Keratinocyte (primary cell): ENCODE results near the gene MDGA2. TPM values are rescaled to one million over a fixed set of nuclear protein-coding genes. Genes with fewer than 3 reads are reported as not detected.

ENCODE experiments used
- DNase-seq: peaks from one replicate; pipeline ENCODE4 v3.0.0-alpha.2; 2011; ENCODE audit warnings: low read depth, missing footprints, low spot score
- FAIRE-seq: peaks from 2 replicates; lab custom pipeline; 2011; peaks lifted over from hg19 to GRCh38; lab: Jason Lieb, UNC
- H2AFZ ChIP-seq: 2 replicates; pipeline ENCODE4 v1.6.0; 2012; ENCODE audit warnings: low read length, control low read depth, inconsistent platforms; ENCODE audit not compliant: control insufficient read depth
- H3K27ac ChIP-seq: 2 replicates; pipeline ENCODE4 v1.5.1; 2011; ENCODE audit warnings: low read length; ENCODE audit not compliant: control insufficient read depth, insufficient read depth
- H3K27me3 ChIP-seq: 3 replicates; pipeline ENCODE4 v1.6.0; 2011; ENCODE audit warnings: low read length; ENCODE audit not compliant: control insufficient read depth, insufficient read depth; ENCODE audit errors: extremely low read depth
- H3K36me3 ChIP-seq, 2 experiments: 2 replicates in 1 of 2; 3 replicates in 1 of 2; pipeline ENCODE4 v1.5.1; 2011; ENCODE audit warnings: low read length in 2 of 2, mild to moderate bottlenecking in 1 of 2; ENCODE audit not compliant: control insufficient read depth in 2 of 2, insufficient read depth in 2 of 2; ENCODE audit errors: extremely low read depth in 1 of 2
- H3K4me1 ChIP-seq: 3 replicates; pipeline ENCODE4 v1.5.1; 2011; ENCODE audit warnings: low read length; ENCODE audit not compliant: control insufficient read depth, insufficient read depth; ENCODE audit errors: extremely low read depth
- H3K4me2 ChIP-seq: 3 replicates; pipeline ENCODE4 v1.6.0; 2011; ENCODE audit warnings: low read depth, low read length; ENCODE audit not compliant: control insufficient read depth, insufficient read depth; ENCODE audit errors: extremely low read depth
- H3K4me3 ChIP-seq, 3 experiments: fragments of 200-600 bp in 1 of 3; sonication (generic) in 1 of 3; 2 replicates in 2 of 3; 3 replicates in 1 of 3; pipeline ENCODE4 v1.5.1; 2011 to 2016; ENCODE audit warnings: low read length in 3 of 3, mild to moderate bottlenecking in 3 of 3, control low read depth in 2 of 3, inconsistent platforms in 1 of 3, low read depth in 1 of 3, mixed read lengths in 1 of 3, mixed run types in 1 of 3, moderate library complexity in 1 of 3; ENCODE audit not compliant: control insufficient read depth in 2 of 3, insufficient read depth in 2 of 3; ENCODE audit errors: extremely low read depth in 1 of 3
- H3K79me2 ChIP-seq: 2 replicates; pipeline ENCODE4 v1.6.0; 2012; ENCODE audit warnings: low read length; ENCODE audit not compliant: control insufficient read depth, insufficient read depth
- H3K9ac ChIP-seq: 3 replicates; pipeline ENCODE4 v1.6.0; 2011; ENCODE audit warnings: low read length; ENCODE audit not compliant: control insufficient read depth, insufficient read depth; ENCODE audit errors: extremely low read depth
- H3K9me1 ChIP-seq: 3 replicates; pipeline ENCODE4 v1.6.0; 2011; ENCODE audit warnings: low read length; ENCODE audit not compliant: control insufficient read depth, insufficient read depth; ENCODE audit errors: extremely low read depth
- H3K9me3 ChIP-seq: 2 replicates; pipeline ENCODE4 v1.5.1; 2012; ENCODE audit warnings: low read depth, low read length; ENCODE audit not compliant: control insufficient read depth
- H4K20me1 ChIP-seq: 3 replicates; pipeline ENCODE4 v1.6.0; 2011; ENCODE audit warnings: low read length; ENCODE audit not compliant: control insufficient read depth, insufficient read depth; ENCODE audit errors: extremely low read depth
- CTCF ChIP-seq, 3 experiments: IDR thresholded peaks in 1 of 3; conservative IDR thresholded peaks in 1 of 3; optimal IDR thresholded peaks in 1 of 3; 2 replicates in 2 of 3; 3 replicates in 1 of 3; pipeline versions ENCODE3 to v1.5.1; 2011; ENCODE audit warnings: low read length in 3 of 3, mild to moderate bottlenecking in 3 of 3, moderate library complexity in 2 of 3, control low read depth in 1 of 3, inconsistent platforms in 1 of 3; ENCODE audit not compliant: insufficient read depth in 2 of 3; ENCODE audit errors: extremely low read depth in 1 of 3
- EZH2 ChIP-seq: IDR thresholded peaks from one replicate; pipeline ENCODE4 v1.6.1; 2012; ENCODE audit warnings: inconsistent platforms, mild to moderate bottlenecking, low read length, moderate library complexity
- dilution Hi-C: fragments of 300-500 bp; cut with MboI; formaldehyde crosslinking; loops from one replicate; pipeline ENCODE4 v1.7.0; 2020; ENCODE audit warnings: low sequenced_read_pairs; ENCODE audit not compliant: extremely low pct_ligation_motif_present
- polyA plus RNA-seq, 5 experiments: library from polyadenylated mRNA; depleted of rRNA in 3 of 5; stranded (reverse) in 3 of 5; stranded (forward) in 1 of 5; unstranded in 1 of 5; fragments of >200 nt; gene quantifications; 1 replicate in 1 of 5; 2 replicates in 3 of 5; 3 replicates in 1 of 5; pipeline versions ENCODE4 v1.2.1 to v1.2.3, GENCODE V29; 2011 to 2012; ENCODE audit warnings: missing spikeins in 2 of 5, low read depth in 1 of 5, low replicate concordance in 1 of 5

MDGA2 gene
- polyA plus RNA-seq, 1 donor (not counting 4 experiments of a cell fraction or from before 2014, with no cell fraction given): not detected

GRCh38 chr14:47466916-47467315 lies 208.5 kb downstream of the MDGA2 start:
- Histone ChIP-seq H3K4me3 (no peak overlapping the region), H3K9me1 (no peaks in the 10 kb centered on the region), H4K20me1 (no peaks in the 10 kb centered on the region), H3K36me3 (no peaks in the 10 kb centered on the region), H3K9me3 (no peaks in the 10 kb centered on the region), H3K4me2 (no peak overlapping the region), H3K9ac (no peak overlapping the region), H3K27ac (no peak overlapping the region), H3K4me1 (no peaks in the 10 kb centered on the region), H2AFZ (no peak overlapping the region), H3K79me2 (no peaks in the 10 kb centered on the region), H3K27me3 (no peaks in the 10 kb centered on the region)
- no peak for DNase-seq
- TF ChIP-seq CTCF (optimal IDR thresholded peaks at IDR 0.05 in 1 of 3, IDR thresholded peaks at IDR 0.05 in 1 of 3, conservative IDR thresholded peaks at IDR 0.05 in 1 of 3; ENCODE audit: extremely low read depth in 1 of 3, insufficient read depth in 2 of 3, low read length in 3 of 3): no peak
- no peak for TF ChIP-seq EZH2
- dilution Hi-C loops: no loop called here
- FAIRE-seq: no peak

GRCh38 chr14:47454025-47454424 lies 221.4 kb downstream of the MDGA2 start:
- Histone ChIP-seq H3K36me3 (no peaks in the 10 kb centered on the region), H3K9me3 (no peaks in the 10 kb centered on the region), H2AFZ (no peak overlapping the region), H3K27ac (no peak overlapping the region), H4K20me1 (no peaks in the 10 kb centered on the region), H3K79me2 (no peaks in the 10 kb centered on the region), H3K4me1 (no peaks in the 10 kb centered on the region), H3K9me1 (no peaks in the 10 kb centered on the region), H3K9ac (no peak overlapping the region), H3K4me2 (no peak overlapping the region), H3K27me3 (no peaks in the 10 kb centered on the region), H3K4me3 (no peak overlapping the region)
- TF ChIP-seq EZH2: no peak
- no peak for TF ChIP-seq CTCF (optimal IDR thresholded peaks at IDR 0.05 in 1 of 3, IDR thresholded peaks at IDR 0.05 in 1 of 3, conservative IDR thresholded peaks at IDR 0.05 in 1 of 3; ENCODE audit: extremely low read depth in 1 of 3, insufficient read depth in 2 of 3, low read length in 3 of 3)
- no peak for DNase-seq
- dilution Hi-C loops: no loop called here
- FAIRE-seq: no peak
